Activated T-cell treated with anti-CD3 and anti-CD28 coated beads for 4 hours (primary cell): ENCODE data around the gene KRT31.
"Not testable (repeated sequence)": the region's sequence is repeated elsewhere in the genome, so short reads cannot be mapped to it uniquely, and the experiment has no call there.

ENCODE experiments used
- DNase-seq: peaks from one replicate; pipeline ENCODE4 v3.0.0-alpha.2; 2020

KRT31 gene

DNA sequence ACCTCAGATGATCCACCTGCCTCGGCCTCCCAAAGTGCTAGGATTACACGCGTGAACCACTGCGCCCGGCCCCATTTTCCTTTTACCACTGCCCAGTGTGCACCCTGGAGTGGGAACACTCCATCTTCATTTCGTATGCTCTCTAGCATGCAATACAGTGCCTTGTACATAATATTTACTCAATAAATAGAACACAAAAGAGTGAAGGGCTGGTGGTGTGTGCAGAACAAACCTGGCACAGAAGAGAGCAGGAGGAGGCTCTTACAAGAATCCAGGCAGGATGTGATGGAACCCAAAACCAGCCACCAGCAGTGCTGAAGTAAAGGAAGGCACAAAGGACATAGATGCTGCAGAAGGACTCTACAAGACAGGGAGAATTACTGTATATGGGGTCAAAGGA, 19.7 kb upstream of the KRT31 start:
- DNase-seq = no peak

DNA sequence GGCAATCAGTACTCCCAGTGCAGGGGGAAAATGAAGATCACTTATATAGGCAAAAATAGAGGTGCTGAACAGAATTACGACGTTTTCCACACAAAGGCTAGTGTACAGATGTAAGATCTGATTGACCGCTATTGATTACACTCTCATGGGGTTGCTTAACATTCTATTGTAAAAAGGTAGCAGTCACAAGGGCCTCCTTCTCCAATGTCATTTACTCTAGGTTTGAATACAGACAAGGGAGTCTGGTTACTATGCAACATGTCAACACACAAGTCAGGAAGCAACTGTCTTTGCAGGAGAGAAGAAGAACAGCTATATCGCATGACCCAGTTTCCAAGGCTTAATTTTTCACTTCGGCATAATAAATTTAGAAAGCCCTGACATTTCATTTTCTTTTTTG, 19.1 kb upstream of the KRT31 start:
- DNase-seq = no peak

DNA sequence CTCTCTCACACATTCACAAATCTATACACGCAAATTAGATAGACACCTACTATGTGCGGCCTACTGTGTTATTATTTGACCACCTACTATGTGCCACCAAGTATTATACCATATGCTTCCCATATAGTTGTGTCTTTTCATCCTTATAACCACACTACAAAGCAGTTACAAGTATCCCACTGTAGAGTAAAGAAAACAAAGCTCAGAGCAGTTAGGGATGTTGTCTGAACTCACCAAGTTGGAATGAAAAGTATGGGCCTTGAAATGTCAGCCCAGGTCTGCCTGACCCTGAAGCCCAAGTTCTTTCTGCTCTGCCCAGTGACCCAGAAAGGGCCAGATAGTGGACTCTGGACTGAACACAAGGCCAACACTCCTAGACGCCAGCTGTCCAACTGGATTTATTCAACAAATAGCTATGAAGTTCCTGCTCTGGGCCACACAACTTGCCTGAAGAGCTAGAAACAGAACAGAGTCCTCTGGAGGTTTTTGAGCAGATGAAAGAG, 18.5 kb upstream of the KRT31 start:
- DNase-seq = no peak

DNA sequence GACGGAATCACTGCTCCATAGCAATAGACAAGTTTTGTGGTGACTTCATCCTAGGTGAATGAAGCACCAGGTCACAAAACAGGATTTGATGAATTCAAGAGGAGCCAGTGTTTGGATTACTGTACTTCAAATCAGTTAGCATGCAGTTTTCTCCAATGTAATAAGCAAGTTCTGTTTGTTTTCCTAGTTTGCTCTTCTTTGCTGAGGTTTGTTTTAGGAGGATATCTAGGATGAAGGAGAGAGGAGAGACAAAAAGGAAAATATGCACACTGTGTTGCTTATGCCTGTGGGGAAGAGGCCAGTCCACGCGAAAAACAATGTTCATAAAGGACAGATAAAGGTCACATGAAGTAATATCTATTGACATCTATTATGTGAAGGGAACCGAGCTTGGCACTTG, 18.0 kb upstream of the KRT31 start:
- DNase-seq = no peak

DNA sequence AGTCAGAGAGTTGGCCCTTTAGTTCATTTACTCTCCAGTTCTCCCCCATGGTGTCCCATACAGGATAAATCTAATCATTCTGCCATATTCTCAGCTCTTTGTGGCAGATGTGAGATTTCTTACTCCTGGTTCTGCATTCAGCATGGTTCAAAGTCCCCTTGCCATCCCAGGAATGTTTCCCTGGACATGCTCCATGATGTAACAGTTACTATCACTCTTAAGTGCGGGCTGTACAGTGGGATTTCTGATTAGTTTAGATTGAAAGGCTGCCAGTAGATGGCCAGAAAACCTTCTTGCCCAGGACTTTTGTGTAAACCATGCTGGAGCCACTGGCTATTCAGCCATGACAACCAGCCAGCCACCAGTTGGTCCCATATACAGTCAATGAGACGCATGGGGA, 16.6 kb upstream of the KRT31 start:
- no peak for DNase-seq

DNA sequence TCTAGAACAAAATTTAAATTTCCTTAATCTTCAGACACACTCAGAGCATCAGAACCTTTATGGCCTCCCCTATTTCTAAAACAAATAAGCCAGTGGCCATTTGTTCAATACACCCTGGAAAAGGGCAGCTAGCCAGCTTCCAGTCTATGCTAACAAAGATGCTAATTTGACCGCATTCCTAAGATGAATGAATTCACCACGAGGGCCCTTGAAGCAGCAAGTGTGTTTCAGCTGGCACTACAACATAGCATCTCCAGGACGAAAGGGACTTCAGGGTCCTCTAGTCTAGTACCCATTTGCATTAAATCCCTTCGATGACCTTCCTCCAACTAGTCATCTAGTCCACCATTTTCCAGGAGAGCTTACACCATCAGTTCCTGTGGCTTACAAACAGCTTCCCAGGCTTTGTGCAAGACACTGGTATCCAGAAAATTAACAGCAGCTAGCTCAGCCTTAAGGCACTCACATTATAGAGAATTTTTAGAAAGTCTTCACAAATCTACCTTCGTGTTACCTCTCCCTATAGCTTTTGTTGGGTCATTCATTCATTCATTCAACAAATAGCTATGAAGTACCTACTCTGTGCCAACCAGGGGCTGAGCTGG, 16.0 kb upstream of the KRT31 start:
- no peak for DNase-seq

DNA sequence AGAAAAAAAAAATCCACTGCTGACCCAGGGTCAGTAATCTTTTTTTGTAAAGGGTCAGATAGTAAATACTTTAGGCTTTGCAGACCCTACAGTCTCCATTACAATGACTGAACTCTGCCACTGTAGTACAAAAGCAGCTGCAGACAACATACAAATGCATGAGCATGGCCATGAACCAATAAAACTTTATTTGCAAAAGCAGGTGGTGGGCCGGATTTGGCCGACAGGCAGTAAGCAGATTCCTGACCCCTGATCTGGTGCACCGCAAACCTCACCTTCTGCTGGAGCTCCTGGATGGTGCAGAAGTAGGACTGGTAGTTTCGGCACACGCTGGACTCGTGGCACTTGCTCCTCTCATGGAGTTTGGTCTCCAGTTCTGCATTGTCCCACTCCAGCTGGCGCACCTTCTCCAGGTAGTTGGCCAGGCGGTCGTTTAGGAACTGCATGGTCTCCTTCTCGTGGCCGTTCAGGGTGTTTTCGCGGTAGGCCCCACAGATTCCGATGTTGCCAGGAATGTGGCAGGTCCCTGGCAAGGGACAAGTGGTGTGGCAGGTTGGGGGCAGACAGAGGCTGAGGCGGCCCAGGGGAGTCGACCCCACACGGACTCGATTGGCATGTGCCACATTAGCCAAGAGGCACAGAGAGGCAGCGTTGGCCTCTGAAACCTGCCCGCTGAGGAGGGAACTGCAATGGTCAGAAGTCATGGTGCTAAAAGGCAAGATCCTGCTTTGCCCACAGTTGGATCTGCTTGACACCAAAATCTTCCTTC, 13.8 kb upstream of the KRT31 start:
- DNase-seq = no peak

DNA sequence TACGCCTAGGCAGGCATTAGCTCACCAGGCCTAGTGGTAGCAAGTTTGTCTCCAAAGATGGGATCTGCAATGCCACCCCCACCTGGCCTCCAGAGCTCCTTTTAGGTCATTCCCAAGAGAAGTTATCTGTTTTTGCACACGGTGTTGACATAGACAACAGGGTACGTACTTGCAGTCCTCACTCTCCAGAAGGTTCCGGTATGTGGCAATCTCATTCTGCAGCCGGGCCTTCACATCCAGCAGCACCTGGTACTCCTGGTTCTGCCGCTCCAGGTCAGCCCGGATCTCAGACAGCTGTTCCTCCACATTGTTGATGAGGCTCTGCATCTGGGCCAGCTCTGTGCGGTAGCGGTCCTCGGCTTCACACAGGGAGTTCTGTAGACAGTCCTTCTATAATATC, 9.8 kb upstream of the KRT31 start:
- DNase-seq = no peak

DNA sequence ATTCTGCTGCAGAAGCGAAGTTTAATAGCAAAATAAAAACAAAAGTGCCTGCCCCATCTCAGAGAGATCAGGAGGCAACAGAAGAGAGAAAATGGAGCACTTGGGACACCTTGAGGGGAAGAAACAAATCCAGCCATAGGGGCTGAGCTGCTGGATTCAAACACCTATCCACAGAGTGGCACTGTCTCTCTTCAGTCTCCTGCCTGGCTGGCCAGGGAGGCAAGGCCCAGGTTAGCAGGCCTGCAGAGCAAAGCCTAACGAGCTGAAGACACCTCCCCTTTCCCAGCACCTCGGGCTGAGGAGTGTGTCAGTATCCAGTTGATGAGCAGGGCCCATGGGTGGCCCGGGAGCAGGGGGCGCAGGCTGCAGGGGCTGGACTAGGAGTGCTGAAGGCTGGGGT, 8.8 kb upstream of the KRT31 start:
- DNase-seq = no peak

DNA sequence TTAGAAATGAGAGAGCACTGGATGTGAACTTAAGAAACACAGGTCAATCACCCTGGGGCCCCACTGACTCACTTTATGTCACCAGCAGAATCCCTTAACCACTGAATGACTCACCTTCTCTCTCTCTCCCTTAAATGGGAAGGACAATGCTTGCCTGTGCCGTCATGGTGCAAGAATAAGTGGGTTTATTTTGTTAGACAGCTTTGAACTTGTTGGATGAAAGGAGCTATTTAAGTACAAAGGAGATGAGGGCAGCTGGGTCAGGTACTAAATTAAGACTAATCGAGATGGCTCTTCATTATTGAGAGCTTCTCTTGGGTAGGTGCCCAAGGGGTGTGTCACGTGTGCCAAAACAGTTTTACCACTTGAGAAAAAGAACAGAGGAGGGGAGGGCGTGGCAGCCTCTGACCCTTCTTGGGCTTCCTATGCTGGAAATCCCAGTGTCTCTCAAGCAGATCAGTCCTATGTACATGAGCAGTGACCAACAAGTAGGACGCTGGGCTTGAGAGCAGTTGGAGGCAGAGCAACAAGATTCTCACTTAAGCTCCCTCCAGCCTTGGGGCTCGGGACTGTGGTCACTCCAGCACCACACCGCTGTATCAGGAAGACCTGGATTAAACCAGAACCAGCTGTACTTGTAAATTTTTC, 6.7 kb upstream of the KRT31 start:
- peak; percentile 3 for DNase-seq

DNA sequence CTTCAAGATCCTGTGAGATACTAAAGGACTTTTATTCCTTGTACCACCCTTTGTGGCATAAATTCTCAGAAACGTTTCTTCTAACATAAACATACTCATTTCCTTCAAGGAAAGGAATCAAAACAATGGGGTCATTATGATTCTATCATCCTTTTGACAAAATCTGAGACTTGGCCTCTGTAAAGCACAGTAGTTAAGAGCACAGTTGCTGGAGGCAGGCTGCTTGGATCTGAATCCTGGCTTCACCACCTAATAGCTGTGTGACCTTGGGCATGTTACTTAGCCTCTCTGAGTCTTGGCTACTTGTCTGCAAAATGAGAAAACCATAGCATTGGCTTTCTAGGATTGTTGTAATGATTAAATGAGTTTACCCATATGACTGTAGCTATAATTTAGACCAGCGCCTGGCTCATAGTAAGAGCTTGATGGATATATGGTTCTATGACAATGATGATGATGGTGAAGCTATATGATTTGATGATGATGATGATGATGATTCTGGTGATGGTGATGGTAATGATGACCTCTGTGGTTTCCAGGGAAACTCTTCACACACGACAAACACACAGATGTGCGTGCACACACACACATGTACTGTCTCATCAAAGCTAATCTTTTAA, 6.1 kb upstream of the KRT31 start:
- no peak for DNase-seq

DNA sequence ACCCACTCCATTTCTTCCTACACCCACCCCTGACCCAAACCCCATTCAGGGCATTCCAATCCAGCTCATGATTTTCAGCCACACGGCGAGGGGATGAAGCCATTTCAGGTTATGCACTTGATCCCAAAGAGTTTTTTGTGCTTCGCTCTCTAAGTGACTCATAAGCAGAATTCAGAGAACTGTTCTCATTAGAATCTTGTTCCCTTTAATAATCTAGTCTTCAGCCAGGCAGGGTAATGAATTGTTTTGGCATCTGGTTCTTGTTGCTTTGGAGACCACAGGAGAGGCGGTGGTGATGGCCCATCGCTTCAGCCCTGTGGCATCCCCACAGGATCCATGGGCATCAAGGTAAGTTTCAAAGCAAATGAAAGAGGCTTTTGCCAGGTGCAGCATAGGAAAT, 4.8 kb upstream of the KRT31 start:
- DNase-seq = no peak

DNA sequence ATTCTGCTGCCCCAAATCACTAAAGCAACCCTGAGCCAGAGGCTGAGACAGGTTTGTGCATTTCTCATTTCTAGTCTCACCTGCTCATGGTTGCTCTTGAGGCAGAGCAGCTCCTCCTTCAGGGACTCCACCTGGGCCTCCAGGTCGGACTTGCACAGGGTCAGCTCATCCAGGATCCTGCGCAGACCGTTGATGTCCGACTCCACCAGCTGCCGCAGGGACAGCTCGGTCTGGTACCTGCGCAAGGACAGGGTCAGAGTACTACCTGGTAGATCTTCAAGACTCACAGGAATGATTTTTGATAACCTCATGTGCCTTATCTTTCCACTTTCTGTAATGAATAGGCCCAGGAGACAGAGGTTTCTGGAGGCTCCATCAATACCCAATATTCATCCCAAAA, 1.1 kb downstream of the KRT31 start:
- DNase-seq = no peak

DNA sequence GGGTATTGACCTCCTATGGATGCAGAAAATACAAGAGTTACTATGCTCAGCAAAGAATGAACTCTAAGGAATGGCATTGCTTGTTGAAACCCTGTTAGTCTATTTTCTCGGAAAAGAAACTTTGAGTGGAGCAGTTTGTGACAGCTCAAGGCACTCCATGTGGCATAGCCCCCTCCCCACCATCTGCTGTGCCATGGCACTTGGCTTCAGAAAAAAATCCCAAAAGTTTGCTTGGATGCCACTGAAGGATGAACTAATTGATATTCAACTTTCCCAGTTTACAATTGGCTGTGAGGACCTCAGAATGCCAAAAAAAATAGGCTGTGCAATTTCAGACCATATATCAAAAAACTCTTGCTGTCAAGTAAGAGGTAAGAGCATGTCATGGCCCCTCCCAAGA, 1.8 kb downstream of the KRT31 start:
- DNase-seq = no peak

DNA sequence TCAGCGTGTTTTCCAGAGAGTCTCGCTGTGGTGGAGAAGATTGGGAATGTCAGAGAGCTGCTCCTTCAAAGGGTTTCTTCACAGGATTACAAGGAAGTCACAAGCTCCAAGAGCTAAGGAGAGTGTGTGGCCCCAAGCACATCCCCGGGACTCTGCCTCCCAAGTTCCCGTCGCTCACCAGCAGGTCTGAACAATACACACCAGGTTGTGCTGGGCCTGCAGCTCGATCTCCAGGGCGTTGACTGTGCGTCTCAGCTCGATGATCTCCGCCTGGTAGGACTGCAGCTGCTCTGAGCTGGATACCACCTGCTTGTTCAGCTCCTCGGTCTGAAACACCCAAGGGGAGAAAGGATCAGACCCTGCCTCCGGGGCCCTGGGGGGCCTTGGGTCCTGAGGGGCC, 2.4 kb downstream of the KRT31 start:
- not testable (repeated sequence) for DNase-seq

DNA sequence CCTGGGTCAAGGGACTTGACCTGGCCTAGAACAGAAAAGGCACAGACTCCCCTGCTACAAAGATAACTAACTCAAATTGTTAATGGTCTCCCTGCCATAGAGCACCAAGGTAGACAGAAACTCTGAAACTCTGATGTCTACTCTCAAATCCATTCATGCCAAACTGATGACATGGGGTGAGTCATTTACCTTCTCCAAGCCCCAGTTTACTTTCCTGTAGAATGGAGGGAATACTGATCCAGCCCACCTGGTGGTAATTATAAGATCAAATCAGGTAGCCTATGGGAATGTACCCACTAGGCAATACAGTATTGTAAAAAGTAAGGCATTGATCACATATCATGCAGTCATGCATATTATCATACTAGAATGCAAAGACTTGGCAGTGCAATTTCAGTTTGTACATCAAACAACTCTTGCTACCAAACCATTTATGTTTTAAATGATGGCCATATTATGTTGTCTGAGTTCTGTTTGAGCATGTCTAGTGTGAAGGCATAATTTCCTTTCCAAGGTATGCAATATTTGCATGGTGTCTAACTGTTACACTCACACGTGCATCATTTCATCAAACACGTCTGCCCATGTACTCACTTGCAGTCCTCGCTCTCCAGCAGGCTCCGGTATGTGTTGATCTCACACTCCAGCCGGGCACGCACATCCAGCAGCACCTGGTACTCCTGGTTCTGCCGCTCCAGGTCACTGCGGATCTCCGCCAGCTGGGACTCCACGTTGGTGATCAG, 3.0 kb downstream of the KRT31 start:
- no peak for DNase-seq

DNA sequence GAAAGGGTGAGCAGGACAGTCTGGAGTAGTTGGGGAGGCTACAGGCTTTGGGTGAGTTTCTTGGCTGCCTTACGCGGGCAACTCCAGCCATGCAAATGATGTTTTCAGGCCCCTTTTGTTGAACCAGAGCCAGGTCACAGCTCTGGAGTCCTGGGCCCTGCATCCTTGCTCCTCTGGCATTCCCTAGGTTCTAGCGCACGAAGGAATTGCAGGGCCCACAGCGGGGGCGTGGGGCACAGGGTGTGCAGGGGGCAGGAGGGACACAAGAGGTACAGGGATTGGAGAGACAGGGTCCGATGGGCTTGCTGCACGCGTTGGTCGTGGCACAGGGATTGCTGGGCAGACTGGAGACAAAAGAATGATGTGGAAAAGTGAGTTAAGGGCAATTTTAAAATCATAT, 3.6 kb downstream of the KRT31 start:
- no peak for DNase-seq

DNA sequence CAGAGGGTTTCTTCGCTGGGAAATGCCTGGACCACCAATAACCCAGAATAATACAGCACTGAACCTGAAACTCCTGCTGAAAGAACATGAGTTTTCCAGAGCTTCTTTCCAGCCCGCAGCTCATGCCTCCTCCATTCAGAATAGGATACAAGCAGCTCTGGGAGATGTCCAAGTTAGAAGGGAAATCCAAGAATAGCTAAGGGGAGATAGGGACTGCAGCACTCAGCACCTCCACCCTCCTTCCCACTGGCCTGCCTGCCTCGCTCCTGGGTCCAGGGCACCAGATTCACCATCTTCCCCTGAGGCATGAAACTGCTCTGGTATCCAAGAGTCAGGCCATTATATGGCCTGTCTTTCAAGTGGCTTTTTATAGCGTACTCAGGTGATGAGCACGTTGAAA, 4.1 kb downstream of the KRT31 start:
- DNase-seq = no peak

DNA sequence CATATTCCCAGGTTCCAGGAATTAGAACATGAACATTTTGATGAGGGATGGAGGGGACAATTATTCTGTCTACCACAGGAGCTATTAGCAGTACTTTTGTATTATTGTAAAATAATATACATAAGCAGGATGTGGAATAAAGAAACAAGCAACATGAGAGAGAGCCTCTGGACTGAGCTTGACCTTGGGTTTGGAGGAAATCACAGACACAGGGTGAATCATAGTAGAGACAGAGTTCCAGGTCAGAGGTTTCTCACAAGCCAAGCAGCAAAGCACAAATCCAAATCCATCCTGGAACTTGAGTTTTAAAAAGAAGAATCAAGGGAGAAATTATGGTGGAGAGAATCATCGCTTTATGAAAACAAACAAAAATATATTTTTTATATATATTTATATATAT, 5.1 kb downstream of the KRT31 start:
- no peak for DNase-seq

DNA sequence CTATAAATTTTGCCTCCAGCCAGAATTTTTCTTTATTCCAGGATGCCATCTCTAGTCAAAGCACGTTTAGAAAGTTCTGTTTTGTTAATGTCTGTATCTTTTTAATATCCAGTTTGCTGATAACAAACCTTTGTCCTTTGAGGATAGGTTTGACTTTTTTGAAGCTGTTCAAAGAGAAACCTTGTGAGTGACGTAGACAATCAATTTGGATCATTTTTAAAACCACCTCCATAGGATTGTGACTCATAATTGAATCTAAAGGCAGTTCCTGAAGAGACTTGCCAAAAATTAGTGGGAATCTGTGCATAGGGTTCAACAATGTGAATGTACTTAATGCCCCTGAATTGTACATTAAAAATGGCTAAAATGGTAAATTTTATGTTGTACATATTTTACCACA, 5.9 kb downstream of the KRT31 start:
- no peak for DNase-seq

DNA sequence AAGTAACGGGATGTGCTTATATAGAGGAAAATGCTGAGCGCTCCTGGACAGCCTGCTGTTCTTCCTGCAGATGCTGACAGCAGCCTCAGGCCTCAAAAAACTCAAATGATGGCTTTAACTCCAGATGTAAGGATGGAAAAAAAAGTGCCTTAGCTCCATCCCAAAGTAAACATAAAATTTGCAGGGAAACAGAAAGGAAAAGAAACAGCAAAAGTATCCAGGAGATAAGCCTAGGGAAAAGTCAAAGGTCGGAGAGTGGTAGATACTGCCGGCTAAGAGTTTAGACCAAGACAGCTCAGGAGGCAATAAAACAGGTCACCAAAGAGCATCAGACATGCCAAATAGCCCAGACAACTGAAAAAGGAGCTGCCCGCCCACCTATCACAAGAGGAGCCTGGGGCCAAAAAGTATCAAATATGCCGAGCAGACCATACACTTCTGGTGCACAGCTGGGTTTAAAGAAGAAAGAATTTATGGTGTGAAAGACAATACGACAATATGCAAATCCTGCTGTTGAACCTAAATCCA, 6.9 kb downstream of the KRT31 start:
- DNase-seq = no peak

DNA sequence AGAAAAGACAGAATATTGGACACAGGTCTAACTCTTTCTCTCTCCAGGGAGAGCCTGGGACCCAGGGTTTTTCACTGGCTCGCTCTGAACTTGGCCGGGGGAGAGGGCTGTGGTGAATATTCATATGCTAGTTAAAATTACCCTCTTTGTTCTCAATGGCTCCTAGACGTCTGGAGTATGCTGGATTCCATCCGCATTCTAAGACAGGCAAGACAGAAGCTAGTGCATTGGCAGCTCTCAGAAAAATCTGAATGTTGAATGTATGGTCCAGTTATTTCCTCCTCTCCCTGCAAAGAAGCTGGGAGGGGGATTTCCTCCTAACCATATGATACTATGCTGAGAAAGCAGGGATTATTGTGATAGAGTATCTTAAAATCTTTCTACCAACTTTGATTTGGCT, 9.7 kb downstream of the KRT31 start:
- no peak for DNase-seq

DNA sequence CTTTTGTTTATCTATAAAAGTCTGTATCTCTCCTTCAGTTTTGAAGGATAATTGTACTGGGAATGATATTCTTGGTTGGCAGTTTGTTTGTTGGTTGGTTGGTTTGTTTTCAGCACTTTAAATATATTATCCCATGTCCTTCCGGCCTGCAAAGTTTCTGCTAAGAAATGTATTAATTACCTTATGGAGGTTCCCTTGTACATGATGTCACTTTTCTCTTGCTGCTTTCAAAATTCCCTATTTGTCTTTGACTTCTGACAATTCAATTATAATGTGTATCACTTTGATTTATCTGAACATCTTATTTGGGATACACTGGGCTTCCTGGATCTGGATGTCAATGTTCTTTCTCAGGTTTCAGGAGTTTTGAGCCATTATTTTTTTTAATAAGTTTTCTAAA, 11.2 kb downstream of the KRT31 start:
- DNase-seq = no peak
